Embryonic facial prominence (tissue), 1 donor: Measurements from ENCODE around the gene KRT4.

Experiments
- DNase-seq: peaks from one replicate; pipeline ENCODE4 v3.0.0-alpha.2; 2016; ENCODE audit errors: extremely low spot score

The KRT4 gene

GRCh38 chr12:52792185-52793029, 21.5 kb downstream of the KRT4 start:
- no peak for DNase-seq

- DNase-seq = no peak
Observed at GRCh38 chr12:52791271-52792184, 22.4 kb downstream of the KRT4 start.

- no peak for DNase-seq
Observed at GRCh38 chr12:52790427-52791270, 23.3 kb downstream of the KRT4 start.

GRCh38 chr12:52789637-52790426, 24.1 kb downstream of the KRT4 start:
- DNase-seq = no peak

- no peak for DNase-seq
Observed at GRCh38 chr12:52788876-52789636, 24.9 kb downstream of the KRT4 start.

GRCh38 chr12:52788192-52788875, 25.6 kb downstream of the KRT4 start:
- DNase-seq = no peak

GRCh38 chr12:52787324-52788191, 26.4 kb downstream of the KRT4 start:
- no peak for DNase-seq

GRCh38 chr12:52784909-52785308, 29.0 kb downstream of the KRT4 start:
- no peak for DNase-seq

- DNase-seq = no peak
Observed at GRCh38 chr12:52783563-52784316, 30.2 kb downstream of the KRT4 start.

- no peak for DNase-seq
Observed at GRCh38 chr12:52782502-52782901, 31.4 kb downstream of the KRT4 start.

- no peak for DNase-seq
Observed at GRCh38 chr12:52781399-52782082, 32.4 kb downstream of the KRT4 start.

GRCh38 chr12:52779914-52780313, 34.0 kb downstream of the KRT4 start:
- no peak for DNase-seq

GRCh38 chr12:52778833-52779232, 35.1 kb downstream of the KRT4 start:
- DNase-seq = no peak

- DNase-seq = no peak
Observed at GRCh38 chr12:52777566-52777965, 36.4 kb downstream of the KRT4 start.

GRCh38 chr12:52776913-52777395, 37.0 kb downstream of the KRT4 start, which contains the start of gene KRT76:
KRT76 (minus strand) TSS chr12:52777345; CDS start chr12:52777291, 54 bp downstream.
- no peak for DNase-seq

- DNase-seq = no peak
Observed at GRCh38 chr12:52776435-52776834, 37.5 kb downstream of the KRT4 start.
